HG02938 (cell line): Measurements from ENCODE around the gene TTC7B.

Experiments used
- ATAC-seq: cut with Tn5 transposase; IDR thresholded peaks from one replicate; pipeline ENCODE4 v1.9.1; 2021; ENCODE audit warnings: mild to moderate bottlenecking, moderate library complexity; ENCODE audit not compliant: unreplicated experiment

TTC7B gene

DNA sequence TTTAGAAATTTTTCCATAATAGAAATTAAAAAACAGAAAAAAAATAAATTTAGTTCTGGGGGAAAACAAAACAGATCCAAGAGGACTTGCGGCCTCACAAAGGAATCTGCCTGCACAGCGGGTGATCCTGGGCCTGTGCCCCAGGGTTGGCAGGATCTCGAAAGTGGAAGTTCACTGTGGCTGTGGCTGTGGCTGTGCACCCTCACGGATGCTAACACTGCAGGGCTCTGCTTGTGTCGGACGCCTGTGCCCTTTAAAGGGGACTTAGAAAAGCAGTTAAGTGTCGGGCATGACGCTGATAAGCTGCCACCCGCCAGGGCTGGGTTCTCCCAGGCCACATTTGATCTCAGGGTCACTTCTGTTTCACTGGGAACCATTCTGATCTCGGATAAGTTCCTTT lies 209.1 kb downstream of the TTC7B start:
- ATAC-seq: no peak

DNA sequence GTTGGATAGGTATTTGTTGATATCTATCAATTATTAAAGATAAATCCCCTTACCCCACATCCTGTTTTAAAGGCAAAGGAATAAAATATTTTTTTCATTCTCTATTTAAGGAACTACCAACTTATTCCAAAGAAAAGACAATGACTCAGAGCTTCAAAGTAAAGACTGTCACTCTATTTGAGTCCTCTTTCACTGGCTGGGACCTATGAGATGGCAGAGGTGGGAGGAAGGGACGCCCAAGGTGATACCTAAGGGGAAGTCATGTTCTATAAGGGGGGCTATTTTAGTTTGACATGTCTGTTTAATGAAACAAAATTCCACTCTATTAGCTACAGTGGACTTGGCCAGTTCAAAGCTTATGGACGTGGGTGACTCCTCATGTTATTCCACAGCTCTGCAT lies 209.8 kb downstream of the TTC7B start:
- no peak for ATAC-seq

GRCh38 chr14:90605430-90605829 lies 210.8 kb downstream of the TTC7B start:
- ATAC-seq: no peak

- no peak for ATAC-seq
These were observed 211.9 kb downstream of the TTC7B start for GRCh38 chr14:90604356-90604755.

DNA sequence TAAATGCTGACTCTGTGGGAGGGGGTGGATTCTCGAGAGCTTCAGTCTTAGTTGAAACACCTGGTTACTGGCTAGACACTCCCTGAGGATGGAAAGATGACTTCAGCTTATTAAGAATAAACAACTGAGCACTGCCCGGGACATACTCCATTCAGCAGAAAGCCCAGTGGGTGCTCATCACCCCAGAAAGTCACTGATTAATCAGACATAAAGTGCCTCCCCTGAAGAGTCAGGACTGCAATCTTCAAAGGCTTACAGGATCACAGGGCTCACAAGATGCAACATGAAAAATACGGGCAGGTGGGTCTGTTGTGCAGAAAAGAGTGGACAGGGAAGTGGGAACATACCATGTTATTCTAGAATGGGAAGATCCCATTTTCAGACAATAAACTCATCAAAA lies 212.4 kb downstream of the TTC7B start:
- ATAC-seq: no peak

DNA sequence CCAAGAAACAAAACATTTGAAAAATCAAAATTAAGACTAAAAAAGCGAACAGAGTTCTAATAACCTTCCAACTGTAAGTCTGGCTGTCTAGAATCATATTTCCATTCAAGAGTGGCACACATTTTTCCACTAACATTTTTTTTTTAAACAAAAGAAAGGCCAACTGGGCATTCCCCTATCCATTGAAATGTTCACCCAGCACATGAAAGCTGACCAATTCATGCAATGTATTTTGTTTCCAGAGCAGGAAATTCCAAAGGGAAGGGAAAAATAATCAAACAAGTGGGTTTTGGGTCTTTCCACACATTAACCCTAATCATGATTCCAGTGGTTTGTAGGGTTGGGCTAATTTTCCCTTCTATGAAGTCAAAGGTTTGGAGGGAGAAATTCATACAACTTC lies 212.9 kb downstream of the TTC7B start:
- no peak for ATAC-seq

- no peak for ATAC-seq
These were observed 214.0 kb downstream of the TTC7B start for GRCh38 chr14:90602088-90602687.

GRCh38 chr14:90601563-90601962 lies 214.7 kb downstream of the TTC7B start:
- ATAC-seq: no peak

- ATAC-seq: no peak
These were observed 215.6 kb downstream of the TTC7B start for GRCh38 chr14:90600619-90601018.

- no peak for ATAC-seq
These were observed 216.3 kb downstream of the TTC7B start for GRCh38 chr14:90599748-90600507.

- ATAC-seq: no peak
These were observed 216.9 kb downstream of the TTC7B start for GRCh38 chr14:90599339-90599738.

- ATAC-seq: no peak
These were observed 218.3 kb downstream of the TTC7B start for GRCh38 chr14:90597961-90598360.

DNA sequence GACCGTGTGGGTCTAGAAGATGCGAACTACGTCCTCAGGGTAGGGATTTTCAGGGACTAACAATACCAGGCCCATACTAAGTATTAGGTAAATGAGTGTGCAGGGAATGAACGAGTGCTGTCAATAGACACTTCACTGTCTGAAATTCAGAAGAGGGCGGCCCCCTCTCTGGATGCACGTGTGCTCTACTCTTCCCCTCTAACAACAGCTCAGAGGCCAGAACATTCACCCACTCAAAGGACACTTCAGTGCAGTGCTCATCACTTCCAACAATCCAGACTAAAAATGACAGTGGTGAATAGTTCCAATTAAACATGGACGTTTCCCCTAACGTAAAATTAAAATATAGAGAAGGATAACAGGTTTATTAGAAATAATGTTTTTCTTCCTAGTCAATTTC lies 219.5 kb downstream of the TTC7B start:
- no peak for ATAC-seq

DNA sequence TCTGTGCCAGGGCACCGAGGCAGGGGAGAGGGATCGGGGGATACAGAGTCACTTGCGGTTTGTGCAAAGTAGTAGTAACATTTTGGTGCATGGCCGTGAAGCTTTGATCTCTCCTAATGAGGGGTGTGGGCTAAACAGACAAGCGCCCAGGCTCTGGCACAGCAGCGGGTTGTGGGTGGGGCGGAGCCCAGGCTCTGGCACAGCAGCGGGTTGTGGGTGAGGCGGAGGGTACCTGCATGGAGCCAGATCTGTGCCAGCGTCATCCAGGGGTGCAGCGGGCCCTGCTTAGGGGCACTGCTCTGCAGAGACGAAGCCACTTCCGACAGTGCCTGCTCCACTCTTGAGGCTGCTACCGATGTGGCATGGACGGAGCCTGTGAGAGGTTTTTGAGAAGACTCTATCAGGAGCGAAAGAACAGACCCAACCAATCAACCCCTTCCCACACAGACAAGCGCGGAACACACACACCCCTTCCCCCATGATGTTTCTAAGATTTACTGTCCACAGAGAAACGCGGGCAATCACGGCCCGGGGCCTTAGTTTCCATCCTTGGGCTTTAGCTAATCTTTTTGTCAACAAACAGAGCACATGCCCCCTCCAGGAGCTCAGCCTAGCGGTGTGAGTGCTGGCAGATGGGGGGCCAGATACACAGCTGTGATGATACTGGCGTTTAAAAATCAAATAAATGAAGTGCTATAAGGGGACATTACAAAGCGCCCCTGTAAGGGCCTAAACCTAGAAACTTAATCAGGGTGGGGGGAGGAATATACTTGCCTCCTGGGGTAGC lies 222.8 kb downstream of the TTC7B start:
- no peak for ATAC-seq

DNA sequence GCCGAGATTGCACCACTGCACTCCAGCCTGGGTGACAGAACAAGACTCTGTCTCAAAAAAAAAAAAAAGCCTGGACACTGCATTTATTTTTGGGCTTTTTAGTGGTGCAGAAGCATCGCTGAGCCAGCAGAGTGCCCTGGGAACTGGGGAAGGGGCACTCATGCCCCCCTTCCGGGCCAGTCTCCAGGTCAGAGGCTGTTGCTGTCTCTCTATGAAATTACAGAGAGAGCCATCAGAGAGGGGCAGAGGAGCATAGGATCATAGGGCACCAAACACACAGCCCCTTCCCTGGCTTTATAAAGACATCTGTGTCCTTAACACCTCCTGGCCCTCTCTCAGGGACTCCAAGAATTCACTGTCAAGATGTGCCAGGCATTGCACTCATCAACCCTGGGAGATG lies 223.6 kb downstream of the TTC7B start:
- no peak for ATAC-seq

DNA sequence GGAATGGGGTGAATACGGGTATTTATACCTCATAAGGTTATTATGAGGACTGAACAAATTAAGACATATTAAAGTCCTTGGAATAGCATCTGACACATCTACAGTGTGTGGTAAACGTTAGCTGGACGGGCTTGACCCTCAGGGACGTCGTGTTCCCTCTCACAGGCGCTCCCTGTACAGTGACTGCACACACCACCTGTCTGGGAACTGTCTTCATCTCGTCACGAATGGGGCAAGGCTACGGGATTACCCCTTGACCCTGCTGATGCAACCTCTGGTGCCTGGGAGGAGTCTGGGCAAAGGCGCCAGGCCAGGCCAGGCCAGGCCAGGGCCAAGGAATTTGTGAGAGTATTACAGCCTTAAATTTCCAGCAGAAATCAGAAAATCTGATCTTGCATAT lies 228.3 kb downstream of the TTC7B start:
- no peak for ATAC-seq

GRCh38 chr14:90587252-90587910 lies 228.8 kb downstream of the TTC7B start:
- ATAC-seq: no peak

DNA sequence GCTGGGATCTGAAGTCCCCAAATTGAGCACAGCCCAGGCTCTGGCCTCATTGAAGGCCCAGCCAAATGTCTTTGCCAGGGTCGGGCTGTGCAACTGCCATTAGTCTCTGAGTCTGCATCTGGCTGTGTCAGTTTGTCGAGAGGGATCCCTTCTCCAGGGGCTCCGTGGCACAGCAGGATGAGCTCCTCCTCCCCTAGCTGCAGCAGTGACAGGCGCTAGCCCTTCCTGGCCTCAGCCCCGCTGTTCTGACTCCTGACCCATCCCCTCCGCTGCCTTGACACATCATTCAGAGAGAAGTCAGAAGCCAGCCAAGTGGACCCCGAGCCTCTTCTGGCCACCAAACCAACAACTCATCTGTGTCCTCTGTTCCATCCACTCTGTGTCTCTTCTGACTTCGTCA lies 231.1 kb downstream of the TTC7B start:
- no peak for ATAC-seq

DNA sequence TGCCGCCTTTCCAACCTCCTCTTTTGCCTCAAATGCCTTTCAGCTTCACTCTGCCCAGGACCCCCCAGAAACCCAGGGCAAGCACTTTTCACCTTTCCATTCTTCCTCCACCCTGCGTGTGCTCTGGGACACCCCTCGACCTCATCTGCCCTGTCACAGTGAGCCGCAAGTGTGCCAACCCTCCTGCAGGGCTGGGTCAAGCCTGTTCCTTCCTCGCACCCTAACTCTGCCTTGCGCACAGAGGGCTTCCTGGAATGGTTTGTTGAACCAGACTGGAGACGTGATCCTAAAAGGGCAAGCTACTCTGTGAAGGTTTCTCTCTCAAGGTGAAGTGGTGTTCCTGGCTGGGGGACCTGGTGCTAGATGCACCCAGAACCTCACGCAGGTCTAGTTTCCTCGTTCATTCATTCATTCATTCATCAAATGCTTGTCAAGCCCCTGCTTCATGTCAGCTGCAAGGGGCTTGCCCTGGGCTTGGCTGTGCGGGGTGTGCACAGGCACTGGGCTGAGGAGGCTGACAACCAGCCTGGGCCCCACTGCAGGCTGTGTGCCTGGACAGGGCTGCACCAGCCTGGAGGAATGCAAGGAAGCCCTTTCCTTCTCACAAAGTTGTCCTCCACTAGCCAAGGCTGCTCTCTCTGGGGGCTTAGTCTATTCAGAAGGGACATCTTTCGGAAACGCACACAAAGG lies 232.2 kb downstream of the TTC7B start:
- no peak for ATAC-seq

GRCh38 chr14:90583427-90583826 lies 232.8 kb downstream of the TTC7B start:
- no peak for ATAC-seq

- no peak for ATAC-seq
These were observed 234.1 kb downstream of the TTC7B start for GRCh38 chr14:90582166-90582565.
